PC-9 (cell line): ENCODE measurements around the gene EXD2. TPM values are rescaled to one million over a fixed set of nuclear protein-coding genes. Genes with fewer than 3 reads are reported as not detected.

Source experiments
- BruUV-seq: library from RNA; stranded (reverse); fragments of 400-500 nt; replicated peaks from 2 replicates; lab custom pipeline; 2021; lab: Mats Ljungman, UMichigan
- CTCF ChIA-PET: fragments of 300-600 bp; sonication (Branson Sonifier 250); formaldehyde crosslinking; loops from one replicate; lab custom pipeline; 2022; ENCODE audit warnings: antibody characterized with exemption; lab: Charles Lee
- POLR2A ChIA-PET: fragments of 300-600 bp; sonication (Branson Sonifier 250); formaldehyde crosslinking; loops from one replicate; lab custom pipeline; 2022; ENCODE audit warnings: antibody characterized with exemption; ENCODE audit not compliant: unreplicated experiment; lab: Charles Lee
- DNase-seq, 2 experiments: peaks; one replicate each; pipeline versions ENCODE4 v3.0.0 to v3.0.0-alpha.2; 2015 to 2022; ENCODE audit warnings: mixed read lengths in 1 of 2
- H2AFZ ChIP-seq: fragments of 200-600 bp; sonication (generic); 2 replicates; pipeline ENCODE4 v1.8.1; 2017; ENCODE audit warnings: antibody characterized with exemption
- H3F3A ChIP-seq: fragments of 200-600 bp; sonication (generic); 2 replicates; pipeline ENCODE4 v1.8.1; 2017; ENCODE audit warnings: antibody characterized with exemption, mild to moderate bottlenecking, low read depth; ENCODE audit not compliant: insufficient read depth
- H3K27ac ChIP-seq: fragments of 200-600 bp; sonication (generic); 2 replicates; pipeline ENCODE4 v1.6.1; 2016; ENCODE audit warnings: mixed run types
- H3K27me3 ChIP-seq: fragments of 200-600 bp; sonication (generic); 2 replicates; pipeline ENCODE4 v1.6.1; 2016; ENCODE audit warnings: low read depth, mixed run types; ENCODE audit not compliant: insufficient read depth
- H3K36me3 ChIP-seq: fragments of 200-600 bp; sonication (generic); 2 replicates; pipeline ENCODE4 v1.6.1; 2016; ENCODE audit warnings: low read depth, mixed run types
- H3K4me1 ChIP-seq: fragments of 200-600 bp; sonication (generic); replicated peaks from 2 replicates; pipeline ENCODE4 v1.6.1; 2016; ENCODE audit warnings: mixed run types; ENCODE audit not compliant: insufficient read depth
- H3K4me2 ChIP-seq: fragments of 200-600 bp; sonication (generic); 2 replicates; pipeline ENCODE4 v1.6.1; 2017; ENCODE audit warnings: mixed run types
- H3K4me3 ChIP-seq: fragments of 200-600 bp; sonication (generic); 2 replicates; pipeline ENCODE4 v1.6.1; 2016; ENCODE audit warnings: mixed run types
- H3K79me2 ChIP-seq: fragments of 200-600 bp; sonication (generic); 2 replicates; pipeline ENCODE4 v1.6.1; 2017; ENCODE audit warnings: low read depth, mixed run types
- H3K9me2 ChIP-seq: fragments of 200-600 bp; sonication (generic); 2 replicates; pipeline ENCODE4 v1.8.1; 2017; ENCODE audit warnings: mild to moderate bottlenecking; ENCODE audit not compliant: insufficient read depth
- H3K9me3 ChIP-seq: fragments of 200-600 bp; sonication (generic); 2 replicates; pipeline ENCODE4 v1.8.1; 2016; ENCODE audit warnings: low read depth; ENCODE audit not compliant: insufficient read depth
- H4K20me1 ChIP-seq: fragments of 200-600 bp; sonication (generic); 2 replicates; pipeline ENCODE4 v1.8.1; 2017; ENCODE audit not compliant: insufficient read depth
- EZH2 ChIP-seq: fragments of 200-600 bp; sonication (generic); IDR thresholded peaks from 2 replicates; pipeline ENCODE4 v1.8.0; 2017; ENCODE audit warnings: antibody characterized with exemption, low read depth
- intact Hi-C: fragments of 100-400 bp; cut with micrococcal nuclease; formaldehyde crosslinking; loops from one replicate; pipeline ENCODE4 v1.10.0; 2022; ENCODE audit not compliant: unreplicated experiment
- total RNA-seq: library from RNA; stranded (reverse); gene quantifications from 2 replicates; pipeline ENCODE4 v1.2.3, GENCODE V29; 2021
- TF ChIP-seq, protein P1 (sequence below): fragments of 200-600 bp; sonication (generic); conservative IDR thresholded peaks from 2 replicates; pipeline ENCODE4 v1.6.1; 2017; ENCODE audit warnings: mixed run types, antibody characterized with exemption, mild to moderate bottlenecking, moderate library complexity

The EXD2 gene
- total RNA-seq, 1 experiment from 2014 or later, result 21.4 TPM

GRCh38 chr14:69261761-69262331, 70.5 kb downstream of the EXD2 start:
- H3K9me3 ChIP-seq, result no peaks in the 10 kb centered on the region
- ChIA-PET CTCF (interaction anchor here (0.7 kb wide), 1 partner anchor 79 kb away, joined by 4 read pairs; no protein-coding TSS in a partner anchor), POLR2A (interaction anchor here (0.7 kb wide), 1 partner anchor 27 kb away, joined by 3 read pairs; no protein-coding TSS in a partner anchor)
- H3K27me3 ChIP-seq, result peaks cover 20% of the 10 kb centered on the region; the same call in 1 of the 2 replicates
- H3K79me2 ChIP-seq, result no peaks in the 10 kb centered on the region
- H3K36me3 ChIP-seq, result no peaks in the 10 kb centered on the region
- H4K20me1 ChIP-seq, result no peaks in the 10 kb centered on the region
- BruUV-seq, result no TSS peak
- no peak overlapping the region for H3K4me2 ChIP-seq
- no peaks in the 10 kb centered on the region for H3K4me1 ChIP-seq
- no peak overlapping the region for H3K4me3 ChIP-seq
- TF ChIP-seq EZH2, result no peak
- TF ChIP-seq, protein P1, sequence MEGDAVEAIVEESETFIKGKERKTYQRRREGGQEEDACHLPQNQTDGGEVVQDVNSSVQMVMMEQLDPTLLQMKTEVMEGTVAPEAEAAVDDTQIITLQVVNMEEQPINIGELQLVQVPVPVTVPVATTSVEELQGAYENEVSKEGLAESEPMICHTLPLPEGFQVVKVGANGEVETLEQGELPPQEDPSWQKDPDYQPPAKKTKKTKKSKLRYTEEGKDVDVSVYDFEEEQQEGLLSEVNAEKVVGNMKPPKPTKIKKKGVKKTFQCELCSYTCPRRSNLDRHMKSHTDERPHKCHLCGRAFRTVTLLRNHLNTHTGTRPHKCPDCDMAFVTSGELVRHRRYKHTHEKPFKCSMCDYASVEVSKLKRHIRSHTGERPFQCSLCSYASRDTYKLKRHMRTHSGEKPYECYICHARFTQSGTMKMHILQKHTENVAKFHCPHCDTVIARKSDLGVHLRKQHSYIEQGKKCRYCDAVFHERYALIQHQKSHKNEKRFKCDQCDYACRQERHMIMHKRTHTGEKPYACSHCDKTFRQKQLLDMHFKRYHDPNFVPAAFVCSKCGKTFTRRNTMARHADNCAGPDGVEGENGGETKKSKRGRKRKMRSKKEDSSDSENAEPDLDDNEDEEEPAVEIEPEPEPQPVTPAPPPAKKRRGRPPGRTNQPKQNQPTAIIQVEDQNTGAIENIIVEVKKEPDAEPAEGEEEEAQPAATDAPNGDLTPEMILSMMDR, result no peak
- no peak overlapping the region for H3K27ac ChIP-seq
- intact Hi-C loops, result loop anchor here (5.0 kb wide), 1 partner anchor 1880 kb away; no protein-coding TSS in a partner anchor
- H2AFZ ChIP-seq, result no peak overlapping the region
- no peaks in the 10 kb centered on the region for H3F3A ChIP-seq
- no peak for DNase-seq
- H3K9me2 ChIP-seq, result no peaks in the 10 kb centered on the region

DNA sequence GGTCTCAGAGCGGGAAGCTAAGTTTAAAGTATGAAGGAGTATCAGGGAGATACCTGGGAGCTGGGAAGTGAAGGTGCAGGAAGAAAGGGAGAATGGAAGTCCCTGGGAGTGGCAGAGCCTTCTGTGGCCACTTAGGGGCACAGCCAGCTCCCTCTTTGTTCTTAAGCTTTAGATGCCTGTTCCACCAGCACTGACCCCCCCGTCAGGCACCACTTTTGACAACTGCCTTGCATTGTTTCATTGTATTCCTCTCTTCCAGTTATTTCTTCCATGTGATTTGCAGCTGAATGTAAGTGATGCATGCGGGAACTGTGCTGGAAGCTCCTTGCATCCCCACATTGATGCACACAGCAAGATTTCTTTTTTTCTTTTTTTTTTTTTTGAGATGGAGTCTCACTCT, 71.2 kb downstream of the EXD2 start:
- H3K79me2 ChIP-seq, result no peaks in the 10 kb centered on the region
- CTCF ChIA-PET, result interaction anchor here (0.7 kb wide), 1 partner anchor 78 kb away, joined by 4 read pairs; no protein-coding TSS in a partner anchor
- no peak for DNase-seq
- H3K4me2 ChIP-seq, result no peak overlapping the region
- intact Hi-C loops, result loop anchor here (5.0 kb wide), 1 partner anchor 1880 kb away; no protein-coding TSS in a partner anchor
- H3K27ac ChIP-seq, result no peak overlapping the region
- H2AFZ ChIP-seq, result no peak overlapping the region
- H3K36me3 ChIP-seq, result no peaks in the 10 kb centered on the region
- BruUV-seq, result no TSS peak
- no peaks in the 10 kb centered on the region for H4K20me1 ChIP-seq
- no peaks in the 10 kb centered on the region for H3K4me1 ChIP-seq
- TF ChIP-seq, protein P1, result no peak
- TF ChIP-seq EZH2, result no peak
- H3K9me2 ChIP-seq, result no peaks in the 10 kb centered on the region
- H3K27me3 ChIP-seq, result peaks cover 20% of the 10 kb centered on the region; the same call in 1 of the 2 replicates
- H3K9me3 ChIP-seq, result no peaks in the 10 kb centered on the region
- no peaks in the 10 kb centered on the region for H3F3A ChIP-seq
- POLR2A ChIA-PET, result no interaction called here
- no peak overlapping the region for H3K4me3 ChIP-seq

GRCh38 chr14:69263364-69263763, 72.1 kb downstream of the EXD2 start:
- POLR2A ChIA-PET, result interaction anchor here (0.6 kb wide), 1 partner anchor 1747 kb away, joined by 7 read pairs; no protein-coding TSS in a partner anchor
- Histone ChIP-seq H3K9me2 (no peaks in the 10 kb centered on the region), H3K27me3 (peaks cover 20% of the 10 kb centered on the region; the same call in 1 of the 2 replicates), H4K20me1 (no peaks in the 10 kb centered on the region), H3K9me3 (no peaks in the 10 kb centered on the region), H3K4me3 (no peak overlapping the region), H3F3A (no peaks in the 10 kb centered on the region), H3K36me3 (no peaks in the 10 kb centered on the region), H2AFZ (no peak overlapping the region), H3K79me2 (no peaks in the 10 kb centered on the region), H3K27ac (no peak overlapping the region), H3K4me2 (no peak overlapping the region), H3K4me1 (peaks cover 7% of the 10 kb centered on the region; the same call in 1 of the 2 replicates)
- CTCF ChIA-PET, result no interaction called here
- BruUV-seq, result no TSS peak
- intact Hi-C loops, result loop anchor here (5.0 kb wide), 1 partner anchor 1879 kb away; no protein-coding TSS in a partner anchor
- no peak for DNase-seq
- no peak for TF ChIP-seq EZH2
- TF ChIP-seq, protein P1, result no peak
